Upper lobe of left lung (tissue), 6 donors: ENCODE measurements around the gene POU2F3. TPM values are rescaled to one million over a fixed set of nuclear protein-coding genes. Genes with fewer than 3 reads are reported as not detected.

Source experiments
- ATAC-seq, 2 donors: fragments of 200-7000 bp; cut with Tn5 transposase; one replicate each; pipeline ENCODE4 v1.9.1; 2022; ENCODE audit warnings: mild to moderate bottlenecking in 2 of 2, moderate library complexity in 2 of 2; ENCODE audit not compliant: low FRiP score in 2 of 2
- DNase-seq, 2 donors: peaks; one replicate each; pipeline ENCODE4 v3.0.0-alpha.2; 2019 to 2020
- H3K27ac ChIP-seq, 4 donors: fragments of 200-600 bp; sonication (generic); one replicate each; pipeline ENCODE4 v1.5.1; 2016 to 2019
- H3K27me3 ChIP-seq, 4 donors: fragments of 200-600 bp; sonication (generic); one replicate each; pipeline ENCODE4 v1.5.1; 2017 to 2019
- H3K36me3 ChIP-seq, 4 donors: fragments of 200-600 bp; sonication (generic); one replicate each; pipeline ENCODE4 v1.5.1; 2016 to 2019
- H3K4me1 ChIP-seq, 4 donors: fragments of 200-600 bp; sonication (generic); one replicate each; pipeline ENCODE4 v1.5.1; 2018 to 2019
- H3K4me3 ChIP-seq, 4 donors: fragments of 200-600 bp; sonication (generic); one replicate each; pipeline ENCODE4 v1.5.1; 2017 to 2019; ENCODE audit warnings: mild to moderate bottlenecking in 2 of 4, moderate library complexity in 1 of 4
- H3K9me3 ChIP-seq, 4 donors: fragments of 200-600 bp; sonication (generic); one replicate each; pipeline ENCODE4 v1.5.1; 2018 to 2019
- CTCF ChIP-seq, 6 experiments: fragments of 450-650 bp in 4 of 6; fragments of 200-600 bp in 2 of 6; sonication (generic) in 2 of 6; IDR thresholded peaks; one replicate each; pipeline ENCODE4 v1.5.1; 2016 to 2019; ENCODE audit warnings: antibody characterized with exemption in 6 of 6
- EP300 ChIP-seq, 4 donors: sonication (generic); formaldehyde crosslinking; IDR thresholded peaks; one replicate each; pipeline ENCODE4 v1.5.1; 2017; ENCODE audit warnings: antibody characterized with exemption in 4 of 4, control low read depth in 2 of 4
- POLR2A ChIP-seq, 4 donors: fragments of 450-650 bp; IDR thresholded peaks; one replicate each; pipeline ENCODE4 v1.5.1; 2016 to 2017; ENCODE audit warnings: antibody characterized with exemption in 4 of 4, mild to moderate bottlenecking in 2 of 4
- POLR2AphosphoS5 ChIP-seq, 2 donors: sonication (generic); formaldehyde crosslinking; IDR thresholded peaks; one replicate each; pipeline ENCODE4 v1.5.1; 2017; ENCODE audit warnings: antibody characterized with exemption in 2 of 2
- WGBS, 2 donors: methylation state at CpG; one replicate each; pipeline ENCODE4 v1.1.5; 2017 to 2018; 5-methylcytosine and 5-hydroxymethylcytosine counted together
- total RNA-seq, 6 donors: library from RNA; depleted of rRNA in 4 of 6; stranded (reverse); fragments of >200 nt in 4 of 6; gene quantifications; one replicate each; pipeline versions ENCODE4 v1.1.0 to v1.2.1, GENCODE V29; 2016 to 2021
- donor health status: DM: no; HTN: no; CAD: no; lungs with moderate emphysema.
- donor health status: DM: no; HTN: yes; CAD: no; lungs with severe emphysema.

The POU2F3 gene
- total RNA-seq, 6 donors from 2014 or later, result 1.7 to 21.0 (median 3.5) TPM

DNA sequence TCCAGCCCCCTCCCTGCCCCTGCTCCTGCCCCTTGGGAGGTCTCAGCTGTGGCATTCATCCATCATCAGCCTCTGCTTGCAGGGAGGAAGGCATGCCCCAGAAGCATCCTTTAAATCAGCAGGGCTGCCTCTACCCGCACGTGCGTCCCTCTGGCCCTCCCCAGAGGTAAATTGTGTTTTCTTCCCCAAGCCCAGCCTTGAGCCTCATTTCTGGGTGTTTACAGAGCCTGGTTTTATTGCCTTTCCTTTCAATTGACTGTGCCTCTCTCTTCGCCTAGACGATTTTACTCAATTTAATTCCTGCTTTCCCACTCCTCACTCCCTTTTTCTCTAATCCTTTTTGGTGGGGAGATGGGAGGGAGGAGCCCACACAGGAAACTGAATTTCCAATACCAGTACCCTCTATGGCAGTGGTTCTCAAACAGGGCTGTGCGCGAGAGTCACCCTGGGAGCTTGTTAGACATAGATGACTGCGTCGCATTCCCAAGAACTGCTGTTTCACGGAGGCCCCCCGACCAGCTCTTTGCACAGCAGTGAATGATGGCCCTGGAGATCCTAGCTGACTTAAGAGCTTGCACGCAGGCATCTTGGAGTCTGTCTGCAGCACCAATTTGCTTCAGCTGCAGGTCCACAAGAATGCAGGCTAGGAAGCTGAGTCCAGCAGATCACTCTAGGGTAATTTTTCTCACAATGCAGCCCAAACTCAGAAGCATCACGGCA lies 44.2 kb upstream of the POU2F3 start:
- Histone ChIP-seq H3K4me3 (no peak overlapping the region), H3K36me3 (no peaks in the 10 kb centered on the region), H3K27ac (no peak overlapping the region), H3K4me1 (no peaks in the 10 kb centered on the region), H3K27me3 (no peaks in the 10 kb centered on the region), H3K9me3 (no peaks in the 10 kb centered on the region)
- ATAC-seq, result no peak
- 80 to 85% methylated on average over 10 to 13 of the region's 13 CpGs for WGBS, 2 donors
- TF ChIP-seq POLR2AphosphoS5 (IDR thresholded peaks at IDR 0.05) (no peak), POLR2A (IDR thresholded peaks at IDR 0.05) (no peak), CTCF (IDR thresholded peaks at IDR 0.05) (no peak), EP300 (IDR thresholded peaks at IDR 0.05) (no peak)
- no peak for DNase-seq

DNA sequence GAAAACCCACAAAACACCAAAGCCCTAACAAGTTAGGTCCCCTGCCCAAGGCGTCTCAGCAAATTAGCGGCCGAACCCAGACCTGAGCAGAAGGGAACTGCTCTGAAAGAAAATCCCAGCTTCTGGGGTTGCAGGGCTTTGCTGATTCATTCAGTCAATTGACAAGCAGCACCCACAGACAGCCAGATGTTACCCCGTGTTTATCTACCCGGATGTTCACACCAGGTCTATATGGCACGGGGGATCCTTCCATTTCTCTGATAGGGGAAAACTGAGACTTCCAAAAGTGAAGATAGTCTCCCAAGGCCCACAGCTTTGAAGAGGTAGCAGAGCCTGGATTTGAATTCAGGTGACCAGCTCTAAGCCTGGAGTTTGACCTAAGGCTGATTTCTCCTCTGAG lies 43.1 kb upstream of the POU2F3 start:
- no peaks in the 10 kb centered on the region for H3K36me3 ChIP-seq
- 73% methylated on average over 6 of the region's 6 CpGs for WGBS, 2 donors
- no peak for DNase-seq
- TF ChIP-seq POLR2AphosphoS5 (IDR thresholded peaks at IDR 0.05) (no peak), POLR2A (IDR thresholded peaks at IDR 0.05) (no peak), EP300 (IDR thresholded peaks at IDR 0.05) (no peak), CTCF (IDR thresholded peaks at IDR 0.05) (no peak)
- no peak overlapping the region for H3K4me3 ChIP-seq
- H3K4me1 ChIP-seq, result no peaks in the 10 kb centered on the region
- peak in 1 of 2 donors; percentile 2 for ATAC-seq
- no peaks in the 10 kb centered on the region for H3K9me3 ChIP-seq
- no peaks in the 10 kb centered on the region for H3K27me3 ChIP-seq
- no peak overlapping the region for H3K27ac ChIP-seq

DNA sequence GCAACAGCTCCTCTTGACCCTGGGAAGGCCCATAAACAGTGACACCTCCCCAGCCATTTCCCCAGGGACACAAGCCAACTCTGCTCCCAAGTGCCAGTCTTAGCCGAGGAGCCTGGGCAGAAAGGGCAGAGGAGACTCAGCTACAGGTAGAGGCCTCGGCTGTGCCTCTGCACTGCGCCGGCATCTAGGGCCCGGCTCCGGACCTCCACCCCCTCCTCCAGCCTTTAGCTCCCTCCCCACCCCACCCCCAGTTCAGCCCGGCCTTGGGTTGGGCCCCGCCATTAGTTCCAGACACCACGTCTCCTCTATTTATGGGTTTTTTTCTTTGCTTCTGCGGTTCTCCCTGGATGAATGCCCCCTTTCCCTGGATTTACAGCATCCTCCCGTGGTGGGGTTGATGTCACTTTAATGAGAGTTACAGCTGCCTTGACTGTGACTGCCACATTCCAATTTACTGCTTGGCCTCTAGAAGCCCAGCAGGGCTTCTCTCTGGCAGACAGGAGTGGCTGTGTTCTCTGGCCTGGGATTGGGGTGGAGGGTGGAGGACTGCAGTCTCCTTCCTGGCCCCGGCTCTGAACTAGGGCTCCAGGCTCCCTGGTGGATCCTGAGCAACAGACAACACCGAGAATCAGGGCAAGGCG lies 42.6 kb upstream of the POU2F3 start:
- ATAC-seq (peak in 1 of 2 donors; percentile 85), DNase-seq (no peak)
- 70 to 77% methylated on average over 13 to 14 of the region's 14 CpGs for WGBS, 2 donors

DNA sequence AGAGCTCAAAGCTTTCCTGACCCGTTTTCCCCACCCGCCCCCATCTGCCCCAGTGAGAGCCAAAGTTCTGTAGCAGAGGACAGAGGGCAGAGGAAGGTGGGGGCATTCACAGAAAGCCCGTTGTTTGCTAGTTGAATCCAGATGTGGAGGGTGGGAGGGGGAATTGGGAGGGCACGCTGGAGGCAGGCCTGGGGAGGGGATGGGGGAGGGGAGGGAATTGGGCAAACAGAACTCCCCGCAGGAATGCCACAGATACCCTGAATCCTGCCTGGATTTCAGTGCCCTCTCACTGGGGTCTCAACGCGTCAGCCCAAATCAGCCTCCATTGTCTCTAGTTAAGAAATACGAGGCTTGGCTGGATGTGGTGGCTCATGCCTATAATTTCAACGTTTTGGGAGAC lies 42.0 kb upstream of the POU2F3 start:
- H3K4me3 ChIP-seq, result no peak overlapping the region
- 68 to 71% methylated on average over 9 of the region's 9 CpGs for WGBS, 2 donors
- H3K36me3 ChIP-seq, result no peaks in the 10 kb centered on the region
- H3K9me3 ChIP-seq, result no peaks in the 10 kb centered on the region
- no peaks in the 10 kb centered on the region for H3K27me3 ChIP-seq
- DNase-seq (no peak), ATAC-seq (no peak)
- TF ChIP-seq POLR2AphosphoS5 (IDR thresholded peaks at IDR 0.05), result no peak
- H3K27ac ChIP-seq, result no peak overlapping the region
- no peaks in the 10 kb centered on the region for H3K4me1 ChIP-seq

More for the DNA sequence above, 42.6 kb upstream of the POU2F3 start:
- Histone ChIP-seq H3K27ac (no peak overlapping the region), H3K27me3 (no peaks in the 10 kb centered on the region), H3K36me3 (no peaks in the 10 kb centered on the region), H3K4me3 (no peak overlapping the region), H3K9me3 (no peaks in the 10 kb centered on the region), H3K4me1 (no peaks in the 10 kb centered on the region)
- TF ChIP-seq POLR2A (IDR thresholded peaks at IDR 0.05) (no peak), POLR2AphosphoS5 (IDR thresholded peaks at IDR 0.05) (no peak), CTCF (IDR thresholded peaks at IDR 0.05) (no peak), EP300 (IDR thresholded peaks at IDR 0.05) (no peak)

- TF ChIP-seq CTCF (IDR thresholded peaks at IDR 0.05), result no peak
- no peak for TF ChIP-seq POLR2A (IDR thresholded peaks at IDR 0.05)
- TF ChIP-seq EP300 (IDR thresholded peaks at IDR 0.05), result no peak
- Histone ChIP-seq H3K27me3 (no peaks in the 10 kb centered on the region), H3K9me3 (no peaks in the 10 kb centered on the region), H3K4me3 (no peak overlapping the region), H3K27ac (no peak overlapping the region), H3K36me3 (no peaks in the 10 kb centered on the region), H3K4me1 (no peaks in the 10 kb centered on the region)
- WGBS, 2 donors, result 64 to 78% methylated on average over 5 of the region's 5 CpGs
- no peak for DNase-seq
- ATAC-seq, result no peak
Measured at GRCh38 chr11:120198403-120198786, 41.5 kb upstream of the POU2F3 start.
